Psoas muscle (tissue), 8 donors: ENCODE data around the gene GKN2. TPM values are rescaled to one million over a fixed set of nuclear protein-coding genes. Genes with fewer than 3 reads are reported as not detected.

ENCODE experiments used
- ATAC-seq, 4 donors: fragments of 200-7000 bp; cut with Tn5 transposase; one replicate each; pipeline ENCODE4 v1.9.1; 2020; ENCODE audit warnings: moderate library complexity in 3 of 4, mild to moderate bottlenecking in 2 of 4
- DNase-seq, 2 donors: peaks; one replicate each; pipeline ENCODE4 v3.0.0-alpha.2; 2020
- H3K27ac ChIP-seq: fragments of 200-600 bp; one replicate; pipeline ENCODE4 v1.8.0; 2022
- H3K27me3 ChIP-seq, 3 donors: fragments of 200-600 bp in 1 of 3; one replicate each; pipeline versions ENCODE4 v1.6.1 to v1.8.0; 2013 to 2022; ENCODE audit warnings: low read length in 2 of 3, mild to moderate bottlenecking in 2 of 3, moderate library complexity in 1 of 3; ENCODE audit not compliant: insufficient read depth in 3 of 3
- H3K36me3 ChIP-seq, 2 donors: fragments of 200-600 bp in 1 of 2; one replicate each; pipeline versions ENCODE4 v1.6.1 to v1.8.0; 2013 to 2022; ENCODE audit warnings: low read depth in 1 of 2, mild to moderate bottlenecking in 1 of 2, moderate library complexity in 1 of 2; ENCODE audit not compliant: insufficient read depth in 1 of 2
- H3K4me1 ChIP-seq: fragments of 200-600 bp; one replicate; pipeline ENCODE4 v1.8.0; 2022
- H3K4me3 ChIP-seq: fragments of 200-600 bp; one replicate; pipeline ENCODE4 v1.8.0; 2022; ENCODE audit warnings: mild to moderate bottlenecking
- H3K9me3 ChIP-seq: fragments of 200-600 bp; one replicate; pipeline ENCODE4 v1.8.0; 2022
- CTCF ChIP-seq: fragments of 200-600 bp; IDR thresholded peaks from one replicate; pipeline ENCODE4 v1.8.0; 2022; ENCODE audit warnings: antibody characterized with exemption
- WGBS, 3 donors: extraction: QIAGEN DNeasy Blood & Tissue Kit; methylation state at CpG; one replicate each; pipeline versions ENCODE4 v1.1.6 to v1.1.7; 2013; 5-methylcytosine and 5-hydroxymethylcytosine counted together
- intact Hi-C, 2 donors: fragments of 100-400 bp; cut with DNase I; formaldehyde crosslinking; loops; one replicate each; pipeline versions ENCODE4 v1.11.0 to v1.14.2; 2022
- polyA plus RNA-seq, 3 donors: library from polyadenylated mRNA; stranded (reverse); fragments of 200-250 nt; gene quantifications; one replicate each; pipeline ENCODE4 v1.2.3, GENCODE V29; 2013
- total RNA-seq, 4 donors: library from RNA; stranded (reverse); fragmentation: NEBNext Ultra II Directional in 2 of 4; extraction: Animal tissue kit (Norgen Biotek cat#: 25700) in 2 of 4; gene quantifications; one replicate each; pipeline versions ENCODE4 v1.2.1 to v1.2.4, GENCODE V29; 2021 to 2023
- donor health status: healthy with polysubstance abuse.
- donor health status: DM: no; HTN: no; CAD: no; lungs with moderate emphysema.
- donor health status: Bipolar disorder and iron deficiency.
- donor health status: healthy.
- donor health status: DM: yes; HTN: yes; CAD: no.
- donor health status: DM: no; HTN: no; CAD: no.
- donor health status: DM: no; HTN: no; CAD: no.
- donor health status: DM: yes; HTN: yes; CAD: no.

Gene GKN2
- total and polyA plus RNA-seq, 7 donors: not detected

GRCh38 chr2:68980956-68981355 lies 28.3 kb upstream of the GKN2 start:
- no peak for DNase-seq
- intact Hi-C loops: no loop called here
- 56 to 69% (median 63%) methylated on average over 1 of the region's 1 CpG for WGBS, 3 donors
- H3K9me3 ChIP-seq: no peaks in the 10 kb centered on the region
- H3K27me3 ChIP-seq: no peaks in the 10 kb centered on the region
- no peaks in the 10 kb centered on the region for H3K36me3 ChIP-seq
- no peak overlapping the region for H3K27ac ChIP-seq
- no peak for TF ChIP-seq CTCF
- ATAC-seq: no peak
- no peak overlapping the region for H3K4me3 ChIP-seq
- H3K4me1 ChIP-seq: no peaks in the 10 kb centered on the region

GRCh38 chr2:68978098-68978497 lies 25.4 kb upstream of the GKN2 start:
- no peaks in the 10 kb centered on the region for H3K4me1 ChIP-seq
- WGBS, 3 donors: 66 to 84% (median 73%) methylated on average over 3 of the region's 3 CpGs
- H3K27ac ChIP-seq: no peak overlapping the region
- no peak for TF ChIP-seq CTCF
- H3K27me3 ChIP-seq: no peaks in the 10 kb centered on the region
- intact Hi-C loops: no loop called here
- no peaks in the 10 kb centered on the region for H3K9me3 ChIP-seq
- DNase-seq: no peak
- no peak for ATAC-seq
- no peak overlapping the region for H3K4me3 ChIP-seq
- H3K36me3 ChIP-seq: no peaks in the 10 kb centered on the region

GRCh38 chr2:68977453-68977852 lies 24.8 kb upstream of the GKN2 start:
- Histone ChIP-seq H3K36me3 (no peaks in the 10 kb centered on the region), H3K27me3 (no peaks in the 10 kb centered on the region), H3K4me1 (no peaks in the 10 kb centered on the region), H3K9me3 (no peaks in the 10 kb centered on the region), H3K27ac (no peak overlapping the region), H3K4me3 (no peak overlapping the region)
- DNase-seq (no peak), ATAC-seq (no peak)
- no peak for TF ChIP-seq CTCF
- intact Hi-C loops: no loop called here
- WGBS, 3 donors: 67 to 72% (median 71%) methylated on average over 4 of the region's 4 CpGs

GRCh38 chr2:68975844-68976243 lies 23.2 kb upstream of the GKN2 start:
- no peak for TF ChIP-seq CTCF
- DNase-seq (no peak), ATAC-seq (no peak)
- no peaks in the 10 kb centered on the region for H3K9me3 ChIP-seq
- no peaks in the 10 kb centered on the region for H3K4me1 ChIP-seq
- 91% methylated on average over 2 of the region's 2 CpGs for WGBS, 3 donors
- H3K4me3 ChIP-seq: no peak overlapping the region
- H3K36me3 ChIP-seq: no peaks in the 10 kb centered on the region
- no peak overlapping the region for H3K27ac ChIP-seq
- intact Hi-C loops: no loop called here
- H3K27me3 ChIP-seq: no peaks in the 10 kb centered on the region

GRCh38 chr2:68974946-68975665 lies 22.4 kb upstream of the GKN2 start:
- Histone ChIP-seq H3K36me3 (no peaks in the 10 kb centered on the region), H3K9me3 (no peaks in the 10 kb centered on the region), H3K4me1 (no peaks in the 10 kb centered on the region), H3K27ac (no peak overlapping the region), H3K27me3 (no peaks in the 10 kb centered on the region), H3K4me3 (no peak overlapping the region)
- no peak for TF ChIP-seq CTCF
- intact Hi-C loops: no loop called here
- 49 to 63% (median 60%) methylated on average over 9 of the region's 9 CpGs for WGBS, 3 donors
- ATAC-seq: no peak
- DNase-seq: no peak
